Pancreas (tissue), 10 donors: ENCODE results near the gene DAGLB. TPM values are rescaled to one million over a fixed set of nuclear protein-coding genes. Genes with fewer than 3 reads are reported as not detected.
"Not testable (repeated sequence)": the region's sequence is repeated elsewhere in the genome, so short reads cannot be mapped to it uniquely, and the experiment has no call there.

Experiments used
- ATAC-seq, 4 donors: fragments of 200-7000 bp; cut with Tn5 transposase; one replicate each; pipeline versions ENCODE4 v1.8.0 to v1.9.1; 2020; ENCODE audit warnings: mild to moderate bottlenecking in 4 of 4, moderate library complexity in 4 of 4
- DNase-seq, 6 donors: peaks; one replicate each; pipeline ENCODE4 v3.0.0-alpha.2; 2020
- FAIRE-seq: peaks from 2 replicates; lab custom pipeline; 2012; peaks lifted over from hg19 to GRCh38; lab: Jason Lieb, UNC
- H3K27ac ChIP-seq, 4 donors: fragments of 200-600 bp; sonication (generic); 1 replicate in 3 of 4; 2 replicates in 1 of 4; pipeline versions ENCODE4 v1.5.0 to v1.8.0; 2020
- H3K27me3 ChIP-seq, 4 donors: fragments of 200-600 bp; one replicate each; pipeline ENCODE4 v1.8.0; 2021
- H3K36me3 ChIP-seq, 3 donors: fragments of 200-600 bp; sonication (generic) in 1 of 3; one replicate each; pipeline versions ENCODE4 v1.5.0 to v1.8.0; 2020 to 2021
- H3K4me1 ChIP-seq, 3 donors: fragments of 200-600 bp; one replicate each; pipeline ENCODE4 v1.8.0; 2021
- H3K4me3 ChIP-seq, 4 donors: fragments of 200-600 bp; sonication (generic) in 2 of 4; one replicate each; pipeline versions ENCODE4 v1.5.0 to v1.8.0; 2020 to 2021
- H3K9me3 ChIP-seq, 4 donors: fragments of 200-600 bp; one replicate each; pipeline ENCODE4 v1.8.0; 2021
- WGBS, 2 donors: extraction: QIAGEN DNeasy Blood & Tissue Kit; methylation state at CpG; one replicate each; pipeline ENCODE4 v1.1.7; 2013; 5-methylcytosine and 5-hydroxymethylcytosine counted together
- intact Hi-C, 3 donors: fragments of 100-400 bp; cut with DNase I; formaldehyde crosslinking; loops; one replicate each; pipeline versions ENCODE4 v1.11.1 to v1.14.2; 2022
- polyA plus RNA-seq, 2 donors: library from polyadenylated mRNA; stranded (reverse); fragments of 200-250 nt; gene quantifications; one replicate each; pipeline ENCODE4 v1.2.3, GENCODE V29; 2013
- total RNA-seq, 6 donors: library from RNA; stranded (reverse); fragmentation: NEBNext Ultra II Directional in 4 of 6; extraction: Animal tissue kit (Norgen Biotek cat#: 25700) in 4 of 6; gene quantifications; one replicate each; pipeline versions ENCODE4 v1.2.1 to v1.2.4, GENCODE V29; 2021 to 2023
- TF ChIP-seq, protein P1 (sequence below), 4 donors: fragments of 200-600 bp; sonication (generic) in 3 of 4; IDR thresholded peaks; one replicate each; pipeline versions ENCODE4 v1.5.0 to v1.8.0; 2021; ENCODE audit warnings: antibody characterized with exemption in 4 of 4
- donor health status: healthy with polysubstance abuse.
- donor health status: DM: no; HTN: no; CAD: no; lungs with moderate emphysema.
- donor health status: DM: no; HTN: no; CAD: no.
- donor health status: control.
- donor health status: control.
- donor health status: Bipolar disorder and iron deficiency.
- donor health status: DM: yes; HTN: yes; CAD: no.
- donor health status: DM: no; HTN: no; CAD: no.
- donor health status: DM: no; HTN: no; CAD: no.
- donor health status: DM: yes; HTN: yes; CAD: no.

DAGLB gene
- total and polyA plus RNA-seq, 8 donors: 7.8 to 16.7 (median 10.1) TPM

DNA sequence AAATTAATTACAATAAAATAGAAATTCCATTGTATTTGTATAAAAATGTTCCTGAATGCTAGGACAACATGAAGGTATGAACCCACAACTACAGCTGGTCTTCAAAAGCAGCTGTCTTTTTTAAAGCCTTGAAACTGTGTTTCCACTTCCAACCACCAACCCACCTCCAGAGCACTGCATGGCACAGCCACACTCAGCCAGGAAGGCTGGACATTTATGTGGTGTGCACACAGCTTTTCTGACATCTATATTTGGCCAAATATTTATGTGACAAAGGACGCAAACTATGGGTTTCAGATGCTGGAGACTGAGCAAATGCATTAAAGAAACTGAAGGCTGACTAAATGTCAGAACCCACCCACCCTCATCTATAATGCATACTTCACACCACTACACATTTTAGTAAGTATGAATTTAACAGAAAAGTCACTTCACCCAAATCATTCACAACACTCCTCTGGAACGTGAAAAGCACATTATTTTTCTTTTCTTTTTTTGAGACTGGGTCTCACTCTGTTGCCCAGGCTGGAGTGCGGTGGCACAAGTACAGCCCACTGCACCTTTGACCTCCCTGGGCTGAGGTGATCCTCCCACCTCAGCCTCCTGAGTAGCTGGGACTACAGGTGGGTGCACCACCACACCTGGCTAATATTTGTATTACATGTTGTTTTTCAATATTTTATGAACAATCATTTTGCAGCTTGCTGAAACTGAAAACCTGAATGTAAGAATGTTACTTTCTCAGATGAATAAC is 27.9 kb upstream of the DAGLB start:
- Histone ChIP-seq H3K4me1 (peaks cover 0 to 28% (median 13%) of the 10 kb centered on the region in 3 donors), H3K4me3 (no peak overlapping the region), H3K27ac (no peak overlapping the region), H3K27me3 (no peaks in the 10 kb centered on the region), H3K9me3 (no peaks in the 10 kb centered on the region), H3K36me3 (peaks cover 0 to 8% (median 5%) of the 10 kb centered on the region in 3 donors)
- DNase-seq (no peak), ATAC-seq (peak in 1 of 4 donors; percentile 30), FAIRE-seq (no peak)
- TF ChIP-seq, protein P1, sequence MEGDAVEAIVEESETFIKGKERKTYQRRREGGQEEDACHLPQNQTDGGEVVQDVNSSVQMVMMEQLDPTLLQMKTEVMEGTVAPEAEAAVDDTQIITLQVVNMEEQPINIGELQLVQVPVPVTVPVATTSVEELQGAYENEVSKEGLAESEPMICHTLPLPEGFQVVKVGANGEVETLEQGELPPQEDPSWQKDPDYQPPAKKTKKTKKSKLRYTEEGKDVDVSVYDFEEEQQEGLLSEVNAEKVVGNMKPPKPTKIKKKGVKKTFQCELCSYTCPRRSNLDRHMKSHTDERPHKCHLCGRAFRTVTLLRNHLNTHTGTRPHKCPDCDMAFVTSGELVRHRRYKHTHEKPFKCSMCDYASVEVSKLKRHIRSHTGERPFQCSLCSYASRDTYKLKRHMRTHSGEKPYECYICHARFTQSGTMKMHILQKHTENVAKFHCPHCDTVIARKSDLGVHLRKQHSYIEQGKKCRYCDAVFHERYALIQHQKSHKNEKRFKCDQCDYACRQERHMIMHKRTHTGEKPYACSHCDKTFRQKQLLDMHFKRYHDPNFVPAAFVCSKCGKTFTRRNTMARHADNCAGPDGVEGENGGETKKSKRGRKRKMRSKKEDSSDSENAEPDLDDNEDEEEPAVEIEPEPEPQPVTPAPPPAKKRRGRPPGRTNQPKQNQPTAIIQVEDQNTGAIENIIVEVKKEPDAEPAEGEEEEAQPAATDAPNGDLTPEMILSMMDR (IDR thresholded peaks at IDR 0.05): no peak
- intact Hi-C loops: no loop called here
- WGBS, 2 donors: 70 to 78% methylated on average over 3 of the region's 3 CpGs

DNA sequence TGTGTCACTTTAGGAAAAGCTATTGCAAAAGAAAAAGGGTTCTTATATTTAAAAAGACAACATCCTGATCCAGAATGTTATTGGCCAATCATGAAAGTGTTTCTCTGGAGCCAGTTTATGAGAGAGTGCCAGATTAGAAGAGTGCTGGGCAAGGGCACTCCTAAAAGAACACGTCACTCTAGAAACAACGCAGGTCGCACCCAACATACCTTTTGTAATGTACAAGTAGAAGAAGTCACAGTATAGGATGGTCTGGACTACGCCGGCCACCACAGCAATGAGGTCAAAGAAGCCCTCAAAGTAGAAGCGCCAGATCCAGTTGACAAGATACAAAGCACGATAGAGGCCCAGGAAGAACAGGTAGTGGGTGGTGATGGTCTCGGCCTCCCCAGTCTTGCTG is 18.1 kb upstream of the DAGLB start:
- DNase-seq: no peak
- intact Hi-C loops: no loop called here
- Histone ChIP-seq H3K4me1 (peaks cover 0 to 5% (median 2%) of the 10 kb centered on the region in 3 donors), H3K4me3 (no peak overlapping the region), H3K36me3 (peaks cover 4 to 78% (median 34%) of the 10 kb centered on the region in 3 donors), H3K27me3 (no peaks in the 10 kb centered on the region), H3K9me3 (no peaks in the 10 kb centered on the region), H3K27ac (no peak overlapping the region)
- TF ChIP-seq, protein P1 (IDR thresholded peaks at IDR 0.05): no peak
- FAIRE-seq: no peak
- no peak for ATAC-seq
- 96% methylated on average over 8 of the region's 8 CpGs for WGBS, 2 donors

DNA sequence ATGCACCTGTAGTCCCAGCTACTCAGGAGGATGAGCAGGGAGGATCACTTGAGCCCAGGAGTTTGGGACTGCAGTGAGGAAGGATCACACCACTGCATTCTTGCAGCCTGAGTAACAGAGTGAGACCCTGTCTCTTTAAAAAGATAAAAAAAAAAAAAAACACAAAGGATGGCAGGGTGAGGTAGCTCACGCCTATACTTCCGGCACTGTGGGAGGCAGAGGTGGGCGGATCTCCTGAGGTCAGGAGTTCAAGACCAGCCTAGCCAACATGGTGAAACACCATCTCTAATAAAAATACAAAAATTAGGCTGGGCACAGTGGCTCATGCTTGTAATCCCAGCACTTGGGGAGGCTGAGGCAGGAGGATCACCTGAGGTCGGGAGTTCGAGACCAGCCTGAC is 15.9 kb upstream of the DAGLB start:
- 79 to 80% methylated on average over 5 of the region's 5 CpGs for WGBS, 2 donors
- FAIRE-seq, H3K4me3 ChIP-seq, DNase-seq, H3K9me3 ChIP-seq, H3K27me3 ChIP-seq, intact Hi-C loops, H3K27ac ChIP-seq, ATAC-seq: not testable (repeated sequence)
- Histone ChIP-seq H3K36me3 (peaks cover 4 to 60% (median 23%) of the 10 kb centered on the region in 3 donors), H3K4me1 (peaks cover 0 to 11% (median 7%) of the 10 kb centered on the region in 3 donors)

DNA sequence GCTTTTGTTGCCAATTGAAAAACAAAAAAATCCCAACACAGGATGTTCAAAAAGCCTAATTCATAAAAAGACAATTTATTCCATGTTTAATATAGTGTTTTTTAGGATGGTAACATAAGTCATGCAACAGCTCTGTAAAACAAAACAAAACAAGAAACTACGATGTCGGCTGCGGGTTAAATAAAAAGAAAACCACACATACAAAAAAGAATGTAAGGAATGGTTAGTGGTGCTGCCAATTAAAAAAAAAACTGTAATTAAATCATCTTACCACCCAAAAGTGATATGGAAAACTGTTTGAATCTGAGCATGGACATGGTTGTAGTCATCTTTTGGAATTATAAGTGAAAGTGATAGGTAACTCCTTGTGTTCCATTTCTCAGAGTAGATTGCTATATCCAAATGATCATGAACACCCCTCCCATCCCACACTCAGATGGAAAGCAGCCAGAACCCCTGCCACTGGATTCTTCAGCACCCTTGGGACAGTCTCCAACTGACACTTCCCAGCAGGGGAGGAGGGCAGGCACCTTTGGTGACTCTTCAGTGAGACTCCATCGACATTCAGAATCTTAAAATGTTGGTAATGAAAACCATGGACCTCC is 14.3 kb upstream of the DAGLB start:
- ATAC-seq (no peak), FAIRE-seq (no peak), DNase-seq (peak in 1 of 6 donors; percentile 15)
- TF ChIP-seq, protein P1 (IDR thresholded peaks at IDR 0.05): no peak
- no peaks in the 10 kb centered on the region for H3K9me3 ChIP-seq
- H3K4me3 ChIP-seq: no peak overlapping the region
- peaks cover 0 to 11% (median 7%) of the 10 kb centered on the region in 3 donors for H3K4me1 ChIP-seq
- H3K27me3 ChIP-seq: no peaks in the 10 kb centered on the region
- WGBS, 2 donors: 90 to 91% methylated on average over 4 of the region's 4 CpGs
- H3K36me3 ChIP-seq: peaks cover 4 to 45% (median 23%) of the 10 kb centered on the region in 3 donors
- no peak overlapping the region for H3K27ac ChIP-seq
- intact Hi-C loops: no loop called here

DNA sequence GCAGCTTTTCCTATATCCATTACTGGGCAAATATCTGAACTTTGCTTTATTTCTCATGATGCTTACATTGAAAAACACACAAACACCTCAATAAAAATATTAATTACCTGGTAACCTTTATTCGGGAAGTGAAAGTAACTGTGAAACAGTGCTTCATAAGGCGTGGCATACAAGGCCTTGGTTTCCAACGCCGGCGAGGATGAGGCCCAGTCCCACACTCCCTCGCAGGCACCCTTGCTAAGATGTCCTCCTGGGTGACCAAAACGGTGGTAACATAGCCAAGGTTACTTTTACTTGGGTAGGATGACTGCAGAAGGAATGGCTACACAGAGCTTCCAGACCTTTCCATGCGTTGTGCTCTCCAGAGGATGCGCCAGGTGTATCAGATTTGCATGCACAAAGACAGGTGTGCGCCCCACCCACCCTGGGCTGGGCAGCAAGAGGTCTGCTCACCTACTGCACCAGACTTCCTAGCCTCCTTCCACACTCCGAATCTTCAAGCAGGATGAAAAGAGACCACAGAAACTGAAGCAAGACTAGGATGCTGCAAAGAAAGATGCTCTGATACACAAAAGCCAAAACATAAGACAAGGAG is 13.3 kb upstream of the DAGLB start:
- H3K36me3 ChIP-seq: peaks cover 4 to 35% (median 14%) of the 10 kb centered on the region in 3 donors
- H3K9me3 ChIP-seq: no peaks in the 10 kb centered on the region
- peaks cover 0 to 11% (median 7%) of the 10 kb centered on the region in 3 donors for H3K4me1 ChIP-seq
- WGBS, 2 donors: 88 to 92% methylated on average over 11 of the region's 11 CpGs
- H3K27me3 ChIP-seq: no peaks in the 10 kb centered on the region
- TF ChIP-seq, protein P1 (IDR thresholded peaks at IDR 0.05): no peak
- intact Hi-C loops: no loop called here
- DNase-seq: peak in 1 of 6 donors; percentile 33
- peak overlapping the region in 1 of 4 donors; percentile 62 for H3K27ac ChIP-seq
- no peak overlapping the region for H3K4me3 ChIP-seq
- no peak for FAIRE-seq
- no peak for ATAC-seq
